HepG2 (cell line): ENCODE results near the gene TTC6. TPM values are rescaled to one million over a fixed set of nuclear protein-coding genes. Genes with fewer than 3 reads are reported as not detected.
A peak's percentile ranks its signal among the peaks of the same experiment; 100 is the strongest.

ENCODE experiments used
- ATF4 ChIP-seq, 2 experiments: fragments of 450-650 bp in 1 of 2; sonication (generic) in 1 of 2; formaldehyde crosslinking; IDR thresholded peaks; 2 replicates each; pipeline versions ENCODE4 v1.5.0 to v1.8.0; 2020 to 2022; ENCODE audit warnings: mild to moderate bottlenecking in 1 of 2, missing genetic modification reagents in 1 of 2
- BHLHE40 ChIP-seq: IDR thresholded peaks from 2 replicates; pipeline ENCODE4 v1.6.1; 2011; ENCODE audit warnings: low read length, improper control_type of control experiment
- CBFB ChIP-seq: sonication (generic); formaldehyde crosslinking; IDR thresholded peaks from 2 replicates; pipeline ENCODE4 v1.4.0; 2020; ENCODE audit warnings: missing genetic modification reagents
- CHD2 ChIP-seq: IDR thresholded peaks from 2 replicates; pipeline ENCODE4 v1.6.1; 2011; ENCODE audit warnings: low read depth, low read length, improper control_type of control experiment
- E2F2 ChIP-seq: sonication (generic); formaldehyde crosslinking; IDR thresholded peaks from 2 replicates; pipeline ENCODE4 v1.4.0; 2020; ENCODE audit warnings: missing genetic modification reagents, borderline replicate concordance
- HOXA7 ChIP-seq: sonication (generic); formaldehyde crosslinking; IDR thresholded peaks from 2 replicates; pipeline ENCODE4 v1.8.1; 2022; ENCODE audit warnings: mild to moderate bottlenecking, missing genetic modification reagents, moderate library complexity
- THAP9 ChIP-seq: sonication (generic); formaldehyde crosslinking; IDR thresholded peaks from 2 replicates; pipeline ENCODE4; 2020; ENCODE audit warnings: missing genetic modification reagents, mild to moderate bottlenecking, borderline replicate concordance
- ZC3H4 ChIP-seq: sonication (generic); formaldehyde crosslinking; IDR thresholded peaks from 2 replicates; pipeline ENCODE4 v1.4.0; 2020; ENCODE audit warnings: missing genetic modification reagents, borderline replicate concordance
- ZNF142 ChIP-seq: sonication (generic); formaldehyde crosslinking; IDR thresholded peaks from 2 replicates; pipeline ENCODE4 v1.4.0; 2020; ENCODE audit warnings: missing genetic modification reagents
- ZNF180 ChIP-seq: sonication (generic); formaldehyde crosslinking; IDR thresholded peaks from 2 replicates; pipeline ENCODE4 v1.4.0; 2020; ENCODE audit warnings: low read depth, missing genetic modification reagents, borderline replicate concordance
- ZNF343 ChIP-seq: sonication (generic); formaldehyde crosslinking; IDR thresholded peaks from 2 replicates; pipeline ENCODE4 v1.4.0; 2020; ENCODE audit warnings: mild to moderate bottlenecking, missing genetic modification reagents
- ZNF704 ChIP-seq: sonication (generic); formaldehyde crosslinking; IDR thresholded peaks from 2 replicates; pipeline ENCODE4 v1.8.1; 2023; ENCODE audit warnings: mild to moderate bottlenecking, inconsistent platforms, moderate library complexity, missing genetic modification reagents, borderline replicate concordance
- polyA plus RNA-seq, 8 experiments: library from polyadenylated mRNA; depleted of rRNA in 3 of 8; stranded (reverse) in 7 of 8; unstranded in 1 of 8; fragments of >200 nt; fragmentation: Illumina TruSeq in 4 of 8; extraction: Trizol in 4 of 8; gene quantifications; 2 replicates each; pipeline versions ENCODE4 v1.2.1 to v1.2.3, GENCODE V29; 2011 to 2016; ENCODE audit warnings: low read depth in 4 of 8, missing spikeins in 1 of 8, mixed read lengths in 1 of 8; ENCODE audit not compliant: insufficient read depth in 1 of 8
- total RNA-seq, 5 experiments: library from RNA; depleted of rRNA; stranded (reverse); fragments of >200 nt; fragmentation: Illumina TruSeq; extraction: Trizol; gene quantifications; 2 replicates each; pipeline ENCODE4 v1.2.3, GENCODE V29; 2016; ENCODE audit warnings: low read depth in 1 of 5

The TTC6 gene
- total and polyA plus RNA-seq, 2 of the 13 experiments (the other 11 are each of a cell fraction or from before 2014, with no cell fraction given), result 9.3 to 27.4 TPM

GRCh38 chr14:37602605-37603453 lies 7.4 kb downstream of the TTC6 start (continued):
- peak; percentile 37; the same call in 1 of the 2 replicates for TF ChIP-seq THAP9 (CRISPR knock-in tag)
- TF ChIP-seq BHLHE40, result 0 out of 2 replicates have a peak, but pooled peaks have one; percentile 18
- TF ChIP-seq ZNF180 (CRISPR knock-in tag), result no peak
- 0 out of 2 replicates have a peak, but pooled peaks have one; percentile 37 for TF ChIP-seq ZNF704
- no peak for TF ChIP-seq ZNF343
- 0 out of 2 replicates have a peak, but pooled peaks have one; percentile 44 for TF ChIP-seq CHD2
- no peak for TF ChIP-seq ZC3H4 (CRISPR knock-in tag)
- no peak for TF ChIP-seq E2F2 (CRISPR knock-in tag)
- no peak for TF ChIP-seq ZNF142 (CRISPR knock-in tag)
- no peak; the same call in 1 of the 2 replicates for TF ChIP-seq HOXA7
- no peak for TF ChIP-seq ATF4 (CRISPR knock-in tag; IDR thresholded peaks at IDR 0.05)
- TF ChIP-seq CBFB (CRISPR knock-in tag), result peak; percentile 63
